ENCODE data around the gene ADAMTSL3. TPM values are rescaled to one million over a fixed set of nuclear protein-coding genes. Genes with fewer than 3 reads are reported as not detected.
"Not testable (repeated sequence)": the region's sequence is repeated elsewhere in the genome, so short reads cannot be mapped to it uniquely, and the experiment has no call there.

The ADAMTSL3 gene
- total and polyA plus RNA-seq, 2 of the 8 experiments (the other 6 are each of a cell fraction or from before 2014, with no cell fraction given), result 0.35 to 1.4 TPM

- H4K91ac ChIP-seq (replicated peaks; ENCODE audit: insufficient read length, low read length); H3K27ac ChIP-seq (ENCODE audit: low read depth, low read length); H2AFZ ChIP-seq (ENCODE audit: low read length); H3K27me3 ChIP-seq (replicated peaks in 1 of 4; ENCODE audit: control insufficient read depth in 3 of 4, extremely low read depth in 1 of 4, insufficient read depth in 3 of 4, low read length in 3 of 4); H3K79me1 ChIP-seq (ENCODE audit: low read depth, low read length); H4K5ac ChIP-seq (ENCODE audit: insufficient read length, low read depth, low read length); H3K79me2 ChIP-seq (ENCODE audit: control insufficient read depth in 1 of 2, insufficient read depth in 2 of 2, low read length in 2 of 2); H3K36me3 ChIP-seq (ENCODE audit: control insufficient read depth in 2 of 4, insufficient read depth in 4 of 4, low read length in 3 of 4); H3K4me1 ChIP-seq (replicated peaks in 1 of 4; ENCODE audit: control insufficient read depth in 3 of 4, insufficient read depth in 4 of 4, low read length in 3 of 4); CTCF ChIA-PET (ENCODE audit: partially characterized antibody); H2AK5ac ChIP-seq (ENCODE audit: low read depth, low read length); H3K56ac ChIP-seq (replicated peaks; ENCODE audit: insufficient read length, low read depth, low read length); H3K9ac ChIP-seq (replicated peaks in 1 of 4; ENCODE audit: extremely low read depth in 1 of 4, low read depth in 3 of 4, low read length in 3 of 4); H3K4me3 ChIP-seq (ENCODE audit: extremely low read depth in 1 of 4, insufficient read depth in 2 of 4, low read depth in 3 of 4, low read length in 4 of 4); H4K20me1 ChIP-seq (replicated peaks in 1 of 2; ENCODE audit: control insufficient read depth in 1 of 2, insufficient read depth in 2 of 2, low read length in 2 of 2); H3K14ac ChIP-seq (ENCODE audit: insufficient read length); H3K23ac ChIP-seq (ENCODE audit: insufficient read length); H2BK20ac ChIP-seq (ENCODE audit: low read length); DNase-seq (ENCODE audit: low read depth in 1 of 2, low spot score in 2 of 2); H3K18ac ChIP-seq (ENCODE audit: extremely low read depth, low read length); H3K4me2 ChIP-seq (ENCODE audit: insufficient read depth in 1 of 2, low read depth in 2 of 2, low read length in 2 of 2); H2BK120ac ChIP-seq (replicated peaks; ENCODE audit: low read depth, low read length); H3K4ac ChIP-seq (replicated peaks; ENCODE audit: insufficient read length, low read depth, low read length); POLR2A ChIA-PET (ENCODE audit: partially characterized antibody); H2BK12ac ChIP-seq (ENCODE audit: low read depth, low read length); H2BK5ac ChIP-seq (ENCODE audit: low read depth, low read length); H3K23me2 ChIP-seq (ENCODE audit: low read depth, low read length); H2BK15ac ChIP-seq (ENCODE audit: low read length); H3K9me3 ChIP-seq (ENCODE audit: insufficient read depth in 2 of 2, low read depth in 1 of 2, low read length in 1 of 2); H4K8ac ChIP-seq (ENCODE audit: extremely low read depth, insufficient read depth, low read length): not testable (repeated sequence)
- peak; percentile 57 for FAIRE-seq
- WGBS, 2 experiments (ENCODE audit: extremely low coverage in 1 of 2, insufficient coverage in 1 of 2, insufficient read length in 1 of 2, insufficient replicate concordance in 2 of 2, low coverage in 1 of 2, low lambda C conversion rate in 2 of 2, missing lambda C conversion rate in 1 of 2), result 82% methylated on average over 4 of the region's 4 CpGs; no CpG with 5 or more reads in 1 of the 2 experiments
Observed at GRCh38 chr15:84049480-84049879, 395.6 kb downstream of the ADAMTSL3 start.
